HG03159 (cell line): ENCODE measurements around the gene AMH.
"Not testable (repeated sequence)": the region's sequence is repeated elsewhere in the genome, so short reads cannot be mapped to it uniquely, and the experiment has no call there.

Experiments
- ATAC-seq: cut with Tn5 transposase; IDR thresholded peaks from one replicate; pipeline ENCODE4 v1.9.1; 2021; ENCODE audit warnings: mild to moderate bottlenecking, moderate library complexity; ENCODE audit not compliant: unreplicated experiment

The AMH gene

GRCh38 chr19:2268480-2268830, 19.3 kb downstream of the AMH start:
- no peak for ATAC-seq

GRCh38 chr19:2268861-2269243, 19.7 kb downstream of the AMH start:
- ATAC-seq: no peak

GRCh38 chr19:2269244-2270156, 20.4 kb downstream of the AMH start:
- ATAC-seq: peak; percentile 56

GRCh38 chr19:2270157-2270422, 21.0 kb downstream of the AMH start:
- ATAC-seq: no peak

GRCh38 chr19:2270423-2271233, 21.5 kb downstream of the AMH start:
- ATAC-seq: no peak

GRCh38 chr19:2271234-2272103, 22.3 kb downstream of the AMH start:
- no peak for ATAC-seq

GRCh38 chr19:2273356-2274184, 24.4 kb downstream of the AMH start:
- peak; percentile 31 for ATAC-seq

- no peak for ATAC-seq
Observed at GRCh38 chr19:2274185-2274711, 25.1 kb downstream of the AMH start.

- ATAC-seq: no peak
Observed at GRCh38 chr19:2274931-2275535, 25.9 kb downstream of the AMH start.

- no peak for ATAC-seq
Observed at GRCh38 chr19:2275588-2276428, 26.7 kb downstream of the AMH start.

GRCh38 chr19:2276429-2276986, 27.4 kb downstream of the AMH start:
- no peak for ATAC-seq

- no peak for ATAC-seq
Observed at GRCh38 chr19:2277138-2277537, 28.0 kb downstream of the AMH start.

- ATAC-seq: no peak
Observed at GRCh38 chr19:2278459-2279158, 29.5 kb downstream of the AMH start.

GRCh38 chr19:2280633-2281264, 31.6 kb downstream of the AMH start:
- ATAC-seq: no peak

- not testable (repeated sequence) for ATAC-seq
Observed at GRCh38 chr19:2281265-2282061, 32.3 kb downstream of the AMH start.

- ATAC-seq: no peak
Observed at GRCh38 chr19:2282062-2282861, 33.1 kb downstream of the AMH start, which contains the start of gene PEAK3. Gene PEAK3, minus strand, starts transcription at chr19:2282175. Its CDS starts 1,244 bp downstream, at chr19:2280931.
